ENCODE results near the gene EMC8.

EMC8 gene

GRCh38 chr16:85783441-85783840 lies 15.9 kb downstream of the EMC8 start:
- Histone ChIP-seq H3K4me2 (ENCODE audit: low read length) (no peak overlapping the region), H3K79me1 (ENCODE audit: low read length) (peaks cover 34% of the 10 kb centered on the region), H3K4me1 (ENCODE audit: control insufficient read depth, low read depth, low read length) (no peaks in the 10 kb centered on the region), H3K23ac (ENCODE audit: low read length) (no peak overlapping the region), H3K4me3 (ENCODE audit: low read length) (no peak overlapping the region), H4K8ac (ENCODE audit: low read depth, low read length) (no peak overlapping the region), H4K5ac (ENCODE audit: low read length) (no peak overlapping the region), H3K27me3 (ENCODE audit: insufficient read depth, low read length, poor library complexity) (no peaks in the 10 kb centered on the region), H3K79me2 (ENCODE audit: control insufficient read depth, insufficient read depth, low read length) (peaks cover 13% of the 10 kb centered on the region), H3K4ac (ENCODE audit: low read depth, low read length) (no peak overlapping the region), H2AK5ac (ENCODE audit: low read length) (no peak overlapping the region), H3K9ac (ENCODE audit: low read length) (no peak overlapping the region), H2BK120ac (ENCODE audit: low read depth, low read length) (no peak overlapping the region), H3K36me3 (ENCODE audit: control insufficient read depth, insufficient read depth, low read length) (peaks cover 27% of the 10 kb centered on the region), H3K56ac (ENCODE audit: low read length) (no peak overlapping the region), H2BK15ac (replicated peaks; ENCODE audit: low read depth) (no peak overlapping the region), H3K27ac (ENCODE audit: low read depth, low read length) (no peak overlapping the region), H2BK5ac (ENCODE audit: low read length) (no peak overlapping the region), H3K18ac (ENCODE audit: low read length) (no peak overlapping the region)
- no CpG with 5 or more reads among the region's 8 CpGs for WGBS (ENCODE audit: extremely low coverage, insufficient coverage, low lambda C conversion rate)
- no peak for DNase-seq

GRCh38 chr16:85782451-85782850 lies 16.9 kb downstream of the EMC8 start:
- peaks cover 27% of the 10 kb centered on the region for H3K79me1 ChIP-seq (ENCODE audit: low read length)
- no peak overlapping the region for H3K4ac ChIP-seq (ENCODE audit: low read depth, low read length)
- H3K4me1 ChIP-seq (ENCODE audit: control insufficient read depth, low read depth, low read length), result no peaks in the 10 kb centered on the region
- H3K27ac ChIP-seq (ENCODE audit: low read depth, low read length), result no peak overlapping the region
- WGBS (ENCODE audit: extremely low coverage, insufficient coverage, low lambda C conversion rate), result no CpG with 5 or more reads among the region's 6 CpGs
- no peak overlapping the region for H2BK5ac ChIP-seq (ENCODE audit: low read length)
- peaks cover 23% of the 10 kb centered on the region for H3K36me3 ChIP-seq (ENCODE audit: control insufficient read depth, insufficient read depth, low read length)
- no peak overlapping the region for H4K8ac ChIP-seq (ENCODE audit: low read depth, low read length)
- H2BK120ac ChIP-seq (ENCODE audit: low read depth, low read length), result no peak overlapping the region
- no peak overlapping the region for H3K4me2 ChIP-seq (ENCODE audit: low read length)
- H3K4me3 ChIP-seq (ENCODE audit: low read length), result no peak overlapping the region
- no peak overlapping the region for H2BK15ac ChIP-seq (replicated peaks; ENCODE audit: low read depth)
- no peak overlapping the region for H2AK5ac ChIP-seq (ENCODE audit: low read length)
- no peak for DNase-seq
- H3K18ac ChIP-seq (ENCODE audit: low read length), result no peak overlapping the region
- H4K5ac ChIP-seq (ENCODE audit: low read length), result no peak overlapping the region
- H3K23ac ChIP-seq (ENCODE audit: low read length), result no peak overlapping the region
- peaks cover 13% of the 10 kb centered on the region for H3K79me2 ChIP-seq (ENCODE audit: control insufficient read depth, insufficient read depth, low read length)
- no peak overlapping the region for H3K56ac ChIP-seq (ENCODE audit: low read length)
- H3K27me3 ChIP-seq (ENCODE audit: insufficient read depth, low read length, poor library complexity), result no peaks in the 10 kb centered on the region
- no peak overlapping the region for H3K9ac ChIP-seq (ENCODE audit: low read length)

GRCh38 chr16:85781695-85782370 lies 17.5 kb downstream of the EMC8 start:
- Histone ChIP-seq H2BK5ac (ENCODE audit: low read length) (no peak overlapping the region), H3K4ac (ENCODE audit: low read depth, low read length) (no peak overlapping the region), H3K4me3 (ENCODE audit: low read length) (no peak overlapping the region), H4K5ac (ENCODE audit: low read length) (no peak overlapping the region), H3K23ac (ENCODE audit: low read length) (no peak overlapping the region), H3K4me1 (ENCODE audit: control insufficient read depth, low read depth, low read length) (no peaks in the 10 kb centered on the region), H3K56ac (ENCODE audit: low read length) (no peak overlapping the region), H3K4me2 (ENCODE audit: low read length) (no peak overlapping the region), H3K79me1 (ENCODE audit: low read length) (peaks cover 22% of the 10 kb centered on the region), H3K27me3 (ENCODE audit: insufficient read depth, low read length, poor library complexity) (no peaks in the 10 kb centered on the region), H3K27ac (ENCODE audit: low read depth, low read length) (no peak overlapping the region), H4K8ac (ENCODE audit: low read depth, low read length) (no peak overlapping the region), H2BK15ac (replicated peaks; ENCODE audit: low read depth) (no peak overlapping the region), H3K9ac (ENCODE audit: low read length) (no peak overlapping the region), H2BK120ac (ENCODE audit: low read depth, low read length) (no peak overlapping the region), H3K18ac (ENCODE audit: low read length) (no peak overlapping the region), H3K79me2 (ENCODE audit: control insufficient read depth, insufficient read depth, low read length) (peaks cover 12% of the 10 kb centered on the region), H3K36me3 (ENCODE audit: control insufficient read depth, insufficient read depth, low read length) (peaks cover 24% of the 10 kb centered on the region), H2AK5ac (ENCODE audit: low read length) (no peak overlapping the region)
- WGBS (ENCODE audit: extremely low coverage, insufficient coverage, low lambda C conversion rate), result no CpG with 5 or more reads among the region's 16 CpGs
- no peak for DNase-seq

- H3K27me3 ChIP-seq (ENCODE audit: insufficient read depth, low read length, poor library complexity), result no peaks in the 10 kb centered on the region
- WGBS (ENCODE audit: extremely low coverage, insufficient coverage, low lambda C conversion rate), result no CpG with 5 or more reads among the region's 10 CpGs
- no peak overlapping the region for H3K4me3 ChIP-seq (ENCODE audit: low read length)
- peaks cover 19% of the 10 kb centered on the region for H3K79me1 ChIP-seq (ENCODE audit: low read length)
- no peak overlapping the region for H4K5ac ChIP-seq (ENCODE audit: low read length)
- H2BK5ac ChIP-seq (ENCODE audit: low read length), result no peak overlapping the region
- no peak overlapping the region for H3K56ac ChIP-seq (ENCODE audit: low read length)
- H3K79me2 ChIP-seq (ENCODE audit: control insufficient read depth, insufficient read depth, low read length), result peaks cover 8% of the 10 kb centered on the region
- H3K27ac ChIP-seq (ENCODE audit: low read depth, low read length), result no peak overlapping the region
- H4K8ac ChIP-seq (ENCODE audit: low read depth, low read length), result no peak overlapping the region
- no peak for DNase-seq
- no peak overlapping the region for H2BK15ac ChIP-seq (replicated peaks; ENCODE audit: low read depth)
- no peak overlapping the region for H3K23ac ChIP-seq (ENCODE audit: low read length)
- H3K4ac ChIP-seq (ENCODE audit: low read depth, low read length), result no peak overlapping the region
- no peak overlapping the region for H3K18ac ChIP-seq (ENCODE audit: low read length)
- no peak overlapping the region for H3K4me2 ChIP-seq (ENCODE audit: low read length)
- no peak overlapping the region for H2BK120ac ChIP-seq (ENCODE audit: low read depth, low read length)
- H3K36me3 ChIP-seq (ENCODE audit: control insufficient read depth, insufficient read depth, low read length), result peaks cover 21% of the 10 kb centered on the region
- no peaks in the 10 kb centered on the region for H3K4me1 ChIP-seq (ENCODE audit: control insufficient read depth, low read depth, low read length)
- no peak overlapping the region for H2AK5ac ChIP-seq (ENCODE audit: low read length)
- H3K9ac ChIP-seq (ENCODE audit: low read length), result no peak overlapping the region
Measured at GRCh38 chr16:85781156-85781555, 18.2 kb downstream of the EMC8 start.

GRCh38 chr16:85780281-85780680 lies 19.1 kb downstream of the EMC8 start:
- Histone ChIP-seq H3K4me1 (ENCODE audit: control insufficient read depth, low read depth, low read length) (no peaks in the 10 kb centered on the region), H4K5ac (ENCODE audit: low read length) (no peak overlapping the region), H3K79me2 (ENCODE audit: control insufficient read depth, insufficient read depth, low read length) (peaks cover 6% of the 10 kb centered on the region), H3K23ac (ENCODE audit: low read length) (no peak overlapping the region), H3K9ac (ENCODE audit: low read length) (no peak overlapping the region), H3K4me2 (ENCODE audit: low read length) (no peak overlapping the region), H3K18ac (ENCODE audit: low read length) (no peak overlapping the region), H3K27me3 (ENCODE audit: insufficient read depth, low read length, poor library complexity) (no peaks in the 10 kb centered on the region), H2BK5ac (ENCODE audit: low read length) (no peak overlapping the region), H3K56ac (ENCODE audit: low read length) (no peak overlapping the region), H3K4ac (ENCODE audit: low read depth, low read length) (no peak overlapping the region), H2AK5ac (ENCODE audit: low read length) (no peak overlapping the region), H2BK120ac (ENCODE audit: low read depth, low read length) (no peak overlapping the region), H3K36me3 (ENCODE audit: control insufficient read depth, insufficient read depth, low read length) (peaks cover 18% of the 10 kb centered on the region), H3K27ac (ENCODE audit: low read depth, low read length) (no peak overlapping the region), H3K79me1 (ENCODE audit: low read length) (peaks cover 14% of the 10 kb centered on the region), H2BK15ac (replicated peaks; ENCODE audit: low read depth) (no peak overlapping the region), H4K8ac (ENCODE audit: low read depth, low read length) (no peak overlapping the region), H3K4me3 (ENCODE audit: low read length) (no peak overlapping the region)
- DNase-seq, result no peak
- no CpG with 5 or more reads among the region's 26 CpGs for WGBS (ENCODE audit: extremely low coverage, insufficient coverage, low lambda C conversion rate)

GRCh38 chr16:85778873-85779272 lies 20.5 kb downstream of the EMC8 start:
- no CpG with 5 or more reads among the region's 12 CpGs for WGBS (ENCODE audit: extremely low coverage, insufficient coverage, low lambda C conversion rate)
- Histone ChIP-seq H3K79me1 (ENCODE audit: low read length) (peaks cover 11% of the 10 kb centered on the region), H3K9ac (ENCODE audit: low read length) (no peak overlapping the region)

More at GRCh38 chr16:85778873-85779272, 20.5 kb downstream of the EMC8 start:
- H3K4me2 ChIP-seq (ENCODE audit: low read length), result no peak overlapping the region
- H3K4ac ChIP-seq (ENCODE audit: low read depth, low read length), result no peak overlapping the region
- H2AK5ac ChIP-seq (ENCODE audit: low read length), result no peak overlapping the region
- peaks cover 3% of the 10 kb centered on the region for H3K79me2 ChIP-seq (ENCODE audit: control insufficient read depth, insufficient read depth, low read length)
- no peak overlapping the region for H4K5ac ChIP-seq (ENCODE audit: low read length)
- H3K4me1 ChIP-seq (ENCODE audit: control insufficient read depth, low read depth, low read length), result no peaks in the 10 kb centered on the region
- no peak overlapping the region for H3K18ac ChIP-seq (ENCODE audit: low read length)
- H2BK15ac ChIP-seq (replicated peaks; ENCODE audit: low read depth), result no peak overlapping the region
- no peak overlapping the region for H2BK5ac ChIP-seq (ENCODE audit: low read length)
- H3K27me3 ChIP-seq (ENCODE audit: insufficient read depth, low read length, poor library complexity), result no peaks in the 10 kb centered on the region
- H2BK120ac ChIP-seq (ENCODE audit: low read depth, low read length), result no peak overlapping the region
- H3K27ac ChIP-seq (ENCODE audit: low read depth, low read length), result no peak overlapping the region
- DNase-seq, result no peak
- H3K4me3 ChIP-seq (ENCODE audit: low read length), result no peak overlapping the region
- no peak overlapping the region for H3K23ac ChIP-seq (ENCODE audit: low read length)
- peaks cover 18% of the 10 kb centered on the region for H3K36me3 ChIP-seq (ENCODE audit: control insufficient read depth, insufficient read depth, low read length)
- H4K8ac ChIP-seq (ENCODE audit: low read depth, low read length), result no peak overlapping the region
- no peak overlapping the region for H3K56ac ChIP-seq (ENCODE audit: low read length)

Measured in mesendoderm (in vitro differentiated cells).